GM19372 (cell line): ENCODE measurements around the gene HEATR9.
"Not testable (repeated sequence)": the region's sequence is repeated elsewhere in the genome, so short reads cannot be mapped to it uniquely, and the experiment has no call there.

Source experiments
- ATAC-seq: cut with Tn5 transposase; IDR thresholded peaks from one replicate; pipeline ENCODE4 v1.9.1; 2021; ENCODE audit warnings: mild to moderate bottlenecking, low read depth, moderate library complexity; ENCODE audit not compliant: unreplicated experiment

Gene HEATR9

GRCh38 chr17:35868737-35869136 lies at the start of gene HEATR9:
HEATR9 (minus strand) TSS chr17:35868891; CDS start chr17:35868742, 149 bp downstream.
- no peak for ATAC-seq

GRCh38 chr17:35917519-35918213 lies 49.0 kb upstream of the HEATR9 start:
- ATAC-seq = no peak

- ATAC-seq = no peak
Observed at GRCh38 chr17:35915153-35915964, 46.7 kb upstream of the HEATR9 start.

GRCh38 chr17:35914354-35914753 lies 45.7 kb upstream of the HEATR9 start:
- no peak for ATAC-seq

GRCh38 chr17:35913609-35914008 lies 44.9 kb upstream of the HEATR9 start:
- ATAC-seq = no peak

GRCh38 chr17:35912942-35913341 lies 44.3 kb upstream of the HEATR9 start:
- ATAC-seq = no peak

- ATAC-seq = no peak
Observed at GRCh38 chr17:35912339-35912912, 43.7 kb upstream of the HEATR9 start.

- ATAC-seq = no peak
Observed at GRCh38 chr17:35909408-35909807, 40.7 kb upstream of the HEATR9 start.

GRCh38 chr17:35907691-35908090 lies 39.0 kb upstream of the HEATR9 start:
- ATAC-seq = no peak

- no peak for ATAC-seq
Observed at GRCh38 chr17:35906926-35907637, 38.4 kb upstream of the HEATR9 start.

GRCh38 chr17:35906191-35906925 lies 37.7 kb upstream of the HEATR9 start:
- no peak for ATAC-seq

- ATAC-seq = no peak
Observed at GRCh38 chr17:35903451-35903850, 34.8 kb upstream of the HEATR9 start.

- no peak for ATAC-seq
Observed at GRCh38 chr17:35901631-35902175, 33.0 kb upstream of the HEATR9 start.

GRCh38 chr17:35900708-35901480 lies 32.2 kb upstream of the HEATR9 start:
- ATAC-seq = no peak

GRCh38 chr17:35900280-35900679 lies 31.6 kb upstream of the HEATR9 start:
- ATAC-seq = no peak

- ATAC-seq = no peak
Observed at GRCh38 chr17:35898283-35899070, 29.8 kb upstream of the HEATR9 start.

GRCh38 chr17:35897772-35898171 lies 29.1 kb upstream of the HEATR9 start:
- not testable (repeated sequence) for ATAC-seq
